GM18907 (cell line): ENCODE results near the gene KLK8.
"Not testable (repeated sequence)": the region's sequence is repeated elsewhere in the genome, so short reads cannot be mapped to it uniquely, and the experiment has no call there.

ENCODE experiments used
- ATAC-seq: cut with Tn5 transposase; IDR thresholded peaks from one replicate; pipeline ENCODE4 v1.9.1; 2021; ENCODE audit warnings: mild to moderate bottlenecking, moderate library complexity; ENCODE audit not compliant: unreplicated experiment

KLK8 gene

GRCh38 chr19:50984416-50984815 is 17.0 kb downstream of the KLK8 start:
- not testable (repeated sequence) for ATAC-seq

GRCh38 chr19:50983625-50984292 is 17.6 kb downstream of the KLK8 start, which contains the start of gene KLK7:
Gene KLK7 (minus strand): TSS chr19:50983917. CDS start chr19:50982399, 1,518 bp downstream.
- no peak for ATAC-seq

- no peak for ATAC-seq
Measured at GRCh38 chr19:50982186-50982585, 19.2 kb downstream of the KLK8 start.

- ATAC-seq: no peak
Measured at GRCh38 chr19:50981587-50982146, 19.7 kb downstream of the KLK8 start.

- no peak for ATAC-seq
Measured at GRCh38 chr19:50980208-50980607, 21.2 kb downstream of the KLK8 start.

- ATAC-seq: no peak
Measured at GRCh38 chr19:50979758-50980157, 21.6 kb downstream of the KLK8 start.

- ATAC-seq: no peak
Measured at GRCh38 chr19:50978772-50979390, 22.5 kb downstream of the KLK8 start.

GRCh38 chr19:50977626-50978025 is 23.8 kb downstream of the KLK8 start:
- no peak for ATAC-seq

- ATAC-seq: no peak
Measured at GRCh38 chr19:50975766-50976165, 25.6 kb downstream of the KLK8 start.

- ATAC-seq: no peak
Measured at GRCh38 chr19:50974702-50975556, 26.5 kb downstream of the KLK8 start.

GRCh38 chr19:50972795-50973376 is 28.5 kb downstream of the KLK8 start:
- ATAC-seq: no peak

- not testable (repeated sequence) for ATAC-seq
Measured at GRCh38 chr19:50969810-50970209, 31.6 kb downstream of the KLK8 start.

GRCh38 chr19:50969413-50969760 is 32.0 kb downstream of the KLK8 start, which contains the start of gene KLK6:
Gene KLK6 (minus strand): TSS chr19:50969591. CDS start chr19:50968104, 1,487 bp downstream.
- no peak for ATAC-seq

- ATAC-seq: no peak
Measured at GRCh38 chr19:50968716-50969412, 32.5 kb downstream of the KLK8 start.

- no peak for ATAC-seq
Measured at GRCh38 chr19:50967929-50968715, 33.3 kb downstream of the KLK8 start.

- no peak for ATAC-seq
Measured at GRCh38 chr19:50964266-50964665, 37.1 kb downstream of the KLK8 start.

- no peak for ATAC-seq
Measured at GRCh38 chr19:50963381-50963780, 38.0 kb downstream of the KLK8 start.

GRCh38 chr19:50962245-50962644 is 39.2 kb downstream of the KLK8 start:
- no peak for ATAC-seq

GRCh38 chr19:50959731-50960500 is 41.5 kb downstream of the KLK8 start:
- no peak for ATAC-seq
